B cell (primary cell): ENCODE results near the gene KREMEN2.

ENCODE experiments used
- EZH2 ChIP-seq: IDR thresholded peaks from 2 replicates; pipeline ENCODE4 v1.6.1; 2012; ENCODE audit warnings: borderline replicate concordance, low read depth, mild to moderate bottlenecking, moderate library complexity, low read length; ENCODE audit not compliant: insufficient read depth, poor library complexity, severe bottlenecking
- TF ChIP-seq, protein P1 (sequence below): fragments of 200-600 bp; IDR thresholded peaks from one replicate; pipeline ENCODE4 v1.8.0; 2022; ENCODE audit warnings: antibody characterized with exemption, mild to moderate bottlenecking

DNA sequence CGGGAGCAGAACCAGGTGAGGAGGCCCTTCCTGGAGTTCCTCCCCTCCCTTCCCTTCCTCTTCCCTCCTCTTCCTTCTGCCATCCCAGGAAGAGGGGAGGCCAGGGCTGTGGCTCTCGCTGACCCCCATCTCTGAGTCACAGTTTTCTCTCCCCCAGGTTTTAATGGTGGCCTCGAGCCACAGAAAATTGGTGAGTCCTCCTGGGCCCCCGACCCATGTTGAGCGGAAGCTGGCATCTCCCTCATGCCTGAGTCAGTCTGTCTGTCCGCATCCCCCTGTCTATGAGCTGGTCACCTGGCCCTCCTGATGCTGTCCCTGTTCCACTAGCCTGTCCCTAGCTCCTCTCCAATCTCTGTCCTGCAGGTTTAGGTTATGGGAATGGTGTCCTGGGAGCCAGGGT lies 35.9 kb downstream of the KREMEN2 start:
- TF ChIP-seq, protein P1, sequence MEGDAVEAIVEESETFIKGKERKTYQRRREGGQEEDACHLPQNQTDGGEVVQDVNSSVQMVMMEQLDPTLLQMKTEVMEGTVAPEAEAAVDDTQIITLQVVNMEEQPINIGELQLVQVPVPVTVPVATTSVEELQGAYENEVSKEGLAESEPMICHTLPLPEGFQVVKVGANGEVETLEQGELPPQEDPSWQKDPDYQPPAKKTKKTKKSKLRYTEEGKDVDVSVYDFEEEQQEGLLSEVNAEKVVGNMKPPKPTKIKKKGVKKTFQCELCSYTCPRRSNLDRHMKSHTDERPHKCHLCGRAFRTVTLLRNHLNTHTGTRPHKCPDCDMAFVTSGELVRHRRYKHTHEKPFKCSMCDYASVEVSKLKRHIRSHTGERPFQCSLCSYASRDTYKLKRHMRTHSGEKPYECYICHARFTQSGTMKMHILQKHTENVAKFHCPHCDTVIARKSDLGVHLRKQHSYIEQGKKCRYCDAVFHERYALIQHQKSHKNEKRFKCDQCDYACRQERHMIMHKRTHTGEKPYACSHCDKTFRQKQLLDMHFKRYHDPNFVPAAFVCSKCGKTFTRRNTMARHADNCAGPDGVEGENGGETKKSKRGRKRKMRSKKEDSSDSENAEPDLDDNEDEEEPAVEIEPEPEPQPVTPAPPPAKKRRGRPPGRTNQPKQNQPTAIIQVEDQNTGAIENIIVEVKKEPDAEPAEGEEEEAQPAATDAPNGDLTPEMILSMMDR = no peak
- TF ChIP-seq EZH2 = no peak
